Transverse colon (tissue), 4 donors: ENCODE results near the gene ZBTB32.

Experiments
- CTCF ChIP-seq, 5 experiments: fragments of 200-600 bp in 3 of 5; fragments of 450-650 bp in 2 of 5; sonication (generic) in 3 of 5; IDR thresholded peaks; 1 replicate in 2 of 5; 2 replicates in 3 of 5; pipeline ENCODE4 v1.5.1; 2016 to 2017; ENCODE audit warnings: antibody characterized with exemption in 5 of 5, inconsistent platforms in 3 of 5, mild to moderate bottlenecking in 2 of 5, moderate library complexity in 1 of 5
- EP300 ChIP-seq: sonication (generic); formaldehyde crosslinking; IDR thresholded peaks from one replicate; pipeline ENCODE4 v1.6.1; 2017; ENCODE audit warnings: antibody characterized with exemption, low read depth
- POLR2A ChIP-seq: fragments of 450-650 bp; IDR thresholded peaks from one replicate; pipeline ENCODE4 v1.6.1; 2016; ENCODE audit warnings: antibody characterized with exemption, mild to moderate bottlenecking, moderate library complexity
- POLR2AphosphoS5 ChIP-seq, 3 donors: sonication (generic); formaldehyde crosslinking; IDR thresholded peaks; one replicate each; pipeline ENCODE4 v1.6.1; 2016; ENCODE audit warnings: antibody characterized with exemption in 3 of 3

- TF ChIP-seq EP300 (no peak), POLR2A (no peak), CTCF (IDR thresholded peaks at IDR 0.05) (no peak), POLR2AphosphoS5 (IDR thresholded peaks at IDR 0.05) (no peak)
These were observed 14.5 kb upstream of the ZBTB32 start for GRCh38 chr19:35689836-35690235.
